GM21526 (cell line): Measurements from ENCODE around the gene CLIP3.
"Not testable (repeated sequence)": the region's sequence is repeated elsewhere in the genome, so short reads cannot be mapped to it uniquely, and the experiment has no call there.

Experiments used
- ATAC-seq: cut with Tn5 transposase; IDR thresholded peaks from one replicate; pipeline ENCODE4 v1.9.1; 2021; ENCODE audit warnings: moderate library complexity; ENCODE audit not compliant: unreplicated experiment, low FRiP score

The CLIP3 gene

GRCh38 chr19:35983177-35983576, 49.5 kb downstream of the CLIP3 start:
- no peak for ATAC-seq

GRCh38 chr19:35980997-35981396, 51.7 kb downstream of the CLIP3 start:
- ATAC-seq: not testable (repeated sequence)

- ATAC-seq: no peak
Observed at GRCh38 chr19:35978832-35979365, 53.8 kb downstream of the CLIP3 start.

GRCh38 chr19:35978271-35978670, 54.4 kb downstream of the CLIP3 start:
- ATAC-seq: no peak

GRCh38 chr19:35977446-35978222, 55.0 kb downstream of the CLIP3 start:
- no peak for ATAC-seq

GRCh38 chr19:35975608-35976214, 57.0 kb downstream of the CLIP3 start:
- no peak for ATAC-seq

- no peak for ATAC-seq
Observed at GRCh38 chr19:35973487-35973886, 59.2 kb downstream of the CLIP3 start.

GRCh38 chr19:35966771-35967170, 65.9 kb downstream of the CLIP3 start:
- no peak for ATAC-seq
